Activated CD8-positive, alpha-beta T cell treated with anti-CD3 and anti-CD28 coated beads, Interleukin-2, amount 10 ng/mL, durations not matched to agents 7 days and 5 days (primary cell): ENCODE measurements around the gene NLRP8. TPM values are rescaled to one million over a fixed set of nuclear protein-coding genes. Genes with fewer than 3 reads are reported as not detected.
"Not testable (repeated sequence)": the region's sequence is repeated elsewhere in the genome, so short reads cannot be mapped to it uniquely, and the experiment has no call there.

Experiments used
- ATAC-seq: fragments of 150-1000 bp; cut with Tn5 transposase; one replicate; pipeline ENCODE4 v1.10.0; 2021; ENCODE audit warnings: moderate library complexity
- CTCF ChIA-PET: fragments of 350-600 bp; sonication (Branson Sonifier 250); formaldehyde crosslinking; loops from one replicate; lab custom pipeline; 2021; ENCODE audit warnings: antibody characterized with exemption; lab: Charles Lee
- POLR2A ChIA-PET: fragments of 350-600 bp; sonication (Branson Sonifier 250); formaldehyde crosslinking; loops from one replicate; lab custom pipeline; 2021; ENCODE audit warnings: antibody characterized with exemption; lab: Charles Lee
- DNase-seq: peaks from one replicate; pipeline ENCODE4 v3.0.0-alpha.2; 2020
- H3K27ac Mint-ChIP-seq: one replicate; pipeline ENCODE4 v1.8.0; 2021; ENCODE audit warnings: mild to moderate bottlenecking, mixed read lengths
- H3K27me3 Mint-ChIP-seq: one replicate; pipeline ENCODE4 v1.8.0; 2021; ENCODE audit warnings: low read depth, mixed read lengths
- H3K36me3 Mint-ChIP-seq: one replicate; pipeline ENCODE4 v1.8.0; 2021; ENCODE audit warnings: low read depth, mixed read lengths
- H3K4me1 Mint-ChIP-seq: one replicate; pipeline ENCODE4 v1.8.0; 2021; ENCODE audit warnings: low read depth, mixed read lengths
- H3K4me3 Mint-ChIP-seq: one replicate; pipeline ENCODE4 v1.8.0; 2021; ENCODE audit warnings: mild to moderate bottlenecking, mixed read lengths
- H3K9me3 Mint-ChIP-seq: one replicate; pipeline ENCODE4 v1.8.0; 2022; ENCODE audit warnings: mixed read lengths; ENCODE audit not compliant: insufficient read depth
- total RNA-seq, 2 experiments: library from RNA; stranded (reverse); gene quantifications; one replicate each; pipeline ENCODE4 v1.2.3, GENCODE V29; 2021

The NLRP8 gene
- not detected for total RNA-seq

DNA sequence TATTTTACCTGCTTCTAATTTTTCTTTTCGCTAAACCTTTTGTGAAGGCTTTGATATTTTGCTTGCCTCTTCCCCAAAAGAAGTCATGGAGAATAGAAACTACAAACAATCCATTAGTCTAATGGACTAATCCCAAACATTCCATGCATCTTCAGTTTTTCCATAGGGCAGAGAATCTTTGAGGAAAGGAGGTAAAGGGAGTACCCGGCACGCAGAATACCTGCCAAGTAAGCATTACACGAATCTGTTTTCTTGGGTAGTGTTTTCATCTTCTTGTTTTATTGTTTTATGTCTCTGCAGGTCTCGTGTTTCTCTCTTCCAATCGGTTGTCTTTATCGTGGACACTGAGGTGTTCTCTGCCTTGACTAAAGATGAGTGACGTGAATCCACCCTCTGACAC lies at the start of gene NLRP8:
TSS of gene NLRP8 (plus strand) at position 301 of the 400 bp plus-strand sequence.
- H3K36me3 Mint-ChIP-seq: no peaks in the 10 kb centered on the region
- DNase-seq (no peak), ATAC-seq (no peak)
- ChIA-PET CTCF (no interaction called here), POLR2A (no interaction called here)
- H3K4me1 Mint-ChIP-seq: no peaks in the 10 kb centered on the region
- peaks cover 3% of the 10 kb centered on the region for H3K9me3 Mint-ChIP-seq
- no peak within 1 kb of the TSS for H3K27ac Mint-ChIP-seq
- H3K27me3 Mint-ChIP-seq: no peaks in the 10 kb centered on the region
- H3K4me3 Mint-ChIP-seq: no peak within 1 kb of the TSS

DNA sequence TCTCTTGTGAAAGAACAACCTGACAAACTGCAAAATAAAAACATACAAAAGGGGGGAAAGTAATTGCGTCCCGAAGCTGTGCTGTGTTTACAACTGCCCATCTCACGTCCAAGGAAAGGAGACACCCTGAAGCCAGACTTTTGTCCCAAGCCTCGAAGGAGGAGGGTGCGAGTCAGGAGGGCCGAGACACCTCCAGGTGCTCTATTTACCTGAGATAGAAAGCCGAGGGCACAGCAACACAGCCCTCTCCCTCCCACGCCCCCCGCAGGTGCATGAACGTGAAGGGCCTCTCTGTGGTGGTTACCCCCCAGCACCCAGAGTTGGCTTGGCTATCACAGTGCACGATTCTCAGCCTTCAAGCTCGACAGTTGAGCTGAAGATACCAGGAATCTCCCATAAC lies 48.7 kb upstream of the NLRP8 start:
- ChIA-PET POLR2A (no interaction called here), CTCF (no interaction called here)
- DNase-seq (no peak), ATAC-seq (no peak)
- peaks cover 10% of the 10 kb centered on the region for H3K9me3 Mint-ChIP-seq
- H3K27ac Mint-ChIP-seq: no peak overlapping the region
- no peak overlapping the region for H3K4me3 Mint-ChIP-seq
- H3K4me1 Mint-ChIP-seq: no peaks in the 10 kb centered on the region
- no peaks in the 10 kb centered on the region for H3K36me3 Mint-ChIP-seq
- H3K27me3 Mint-ChIP-seq: no peaks in the 10 kb centered on the region

DNA sequence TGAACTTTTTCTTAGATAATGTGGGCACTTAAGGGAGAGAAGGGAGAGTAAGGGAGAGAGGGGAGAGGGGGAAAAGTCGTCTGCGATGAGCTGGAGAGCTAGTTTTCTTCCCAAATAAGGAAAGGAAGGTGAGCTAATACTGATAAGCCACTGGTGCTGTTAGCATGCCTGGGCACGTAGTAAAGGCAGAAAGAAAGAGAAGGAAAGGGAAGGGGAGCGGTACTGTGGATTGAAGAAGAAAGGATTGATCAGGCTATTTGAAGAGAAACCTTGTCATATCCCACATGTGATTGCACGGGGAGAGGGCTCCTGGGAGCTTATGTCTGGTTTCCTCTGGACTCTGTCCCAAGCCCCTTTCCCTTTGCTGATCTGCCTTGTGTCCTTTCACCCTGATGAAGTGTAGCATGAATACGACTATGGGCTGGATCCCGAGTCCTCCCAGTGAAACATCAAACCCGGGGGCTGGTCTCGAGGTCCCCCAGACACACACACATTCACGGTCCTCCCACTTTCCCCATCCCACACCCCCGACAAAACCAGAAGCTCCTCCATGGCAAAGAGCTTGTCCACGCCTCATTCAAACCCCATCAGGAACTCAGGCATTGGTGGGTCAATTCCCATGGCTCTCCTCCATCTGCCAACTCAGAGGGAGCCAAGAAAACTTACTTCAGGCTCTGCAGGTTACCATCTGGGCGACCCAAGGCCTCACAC lies 46.1 kb upstream of the NLRP8 start:
- ChIA-PET POLR2A (no interaction called here), CTCF (no interaction called here)
- Mint-ChIP-seq H3K4me1 (no peaks in the 10 kb centered on the region), H3K4me3 (no peak overlapping the region), H3K36me3 (no peaks in the 10 kb centered on the region), H3K27me3 (no peaks in the 10 kb centered on the region), H3K9me3 (peaks cover 10% of the 10 kb centered on the region), H3K27ac (no peak overlapping the region)
- DNase-seq (no peak), ATAC-seq (no peak)

DNA sequence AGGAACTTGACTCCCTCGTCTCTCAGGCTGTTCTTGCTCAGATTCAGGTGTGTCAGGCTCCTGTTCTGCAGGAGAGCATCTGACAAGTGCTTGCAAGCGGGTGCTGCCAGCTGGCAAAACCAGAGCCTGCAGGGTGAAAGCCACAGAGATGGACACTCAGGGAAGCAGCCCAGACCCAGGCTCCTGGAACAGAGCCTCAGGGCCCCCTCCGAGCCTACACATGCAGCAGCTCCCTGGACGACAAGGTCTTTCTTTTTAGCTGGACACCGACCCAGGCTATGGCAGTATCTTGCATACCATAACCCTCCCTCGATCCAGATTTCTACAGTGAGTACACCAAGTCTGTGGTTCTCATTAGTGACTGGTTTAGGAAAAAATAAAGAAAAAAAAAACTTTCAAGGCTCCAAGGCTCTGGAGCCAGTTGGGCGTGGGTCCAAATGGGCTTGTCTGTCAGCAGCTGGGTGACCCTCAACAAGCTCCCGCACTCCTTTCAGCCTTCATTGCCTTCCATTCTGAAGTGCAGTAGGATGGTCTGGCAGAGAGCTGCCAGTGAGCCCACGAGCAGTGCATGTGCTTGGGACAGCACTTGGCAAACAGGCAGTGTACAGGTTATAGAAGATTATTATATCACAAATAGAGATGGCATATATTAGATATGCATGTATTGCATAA lies 45.4 kb upstream of the NLRP8 start:
- no peak for DNase-seq
- no peaks in the 10 kb centered on the region for H3K4me1 Mint-ChIP-seq
- H3K27me3 Mint-ChIP-seq: no peaks in the 10 kb centered on the region
- H3K4me3 Mint-ChIP-seq: no peak overlapping the region
- ATAC-seq: no peak
- POLR2A ChIA-PET: no interaction called here
- no peaks in the 10 kb centered on the region for H3K36me3 Mint-ChIP-seq
- H3K9me3 Mint-ChIP-seq: peaks cover 10% of the 10 kb centered on the region
- no peak overlapping the region for H3K27ac Mint-ChIP-seq
- CTCF ChIA-PET: no interaction called here

GRCh38 chr19:55907286-55907685 lies 40.3 kb upstream of the NLRP8 start:
- H3K27me3 Mint-ChIP-seq: no peaks in the 10 kb centered on the region
- ChIA-PET POLR2A (no interaction called here), CTCF (no interaction called here)
- H3K9me3 Mint-ChIP-seq: peaks cover 3% of the 10 kb centered on the region
- no peaks in the 10 kb centered on the region for H3K4me1 Mint-ChIP-seq
- no peaks in the 10 kb centered on the region for H3K36me3 Mint-ChIP-seq
- no peak overlapping the region for H3K4me3 Mint-ChIP-seq
- ATAC-seq (no peak), DNase-seq (no peak)
- H3K27ac Mint-ChIP-seq: no peak overlapping the region

DNA sequence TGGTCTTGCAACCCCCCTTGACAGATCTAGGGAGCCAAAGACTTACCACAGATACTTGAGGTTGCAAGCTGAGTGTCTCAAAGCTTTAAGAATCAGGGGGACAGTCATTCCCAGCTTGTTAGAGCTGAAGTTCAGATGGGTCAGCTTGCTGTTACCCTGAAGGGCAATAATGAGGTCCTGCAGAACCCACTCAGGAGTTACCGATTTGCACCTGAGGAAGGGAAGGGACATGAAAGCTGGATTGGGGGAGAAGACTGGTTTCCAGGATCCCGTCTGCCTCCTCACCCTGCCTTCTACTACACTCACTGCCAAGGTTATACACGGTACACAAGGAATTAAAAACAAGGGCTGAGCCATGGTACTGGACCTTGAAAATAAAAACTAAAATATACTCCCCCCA lies 39.9 kb upstream of the NLRP8 start:
- Mint-ChIP-seq H3K27ac (no peak overlapping the region), H3K4me3 (no peak overlapping the region)

DNA sequence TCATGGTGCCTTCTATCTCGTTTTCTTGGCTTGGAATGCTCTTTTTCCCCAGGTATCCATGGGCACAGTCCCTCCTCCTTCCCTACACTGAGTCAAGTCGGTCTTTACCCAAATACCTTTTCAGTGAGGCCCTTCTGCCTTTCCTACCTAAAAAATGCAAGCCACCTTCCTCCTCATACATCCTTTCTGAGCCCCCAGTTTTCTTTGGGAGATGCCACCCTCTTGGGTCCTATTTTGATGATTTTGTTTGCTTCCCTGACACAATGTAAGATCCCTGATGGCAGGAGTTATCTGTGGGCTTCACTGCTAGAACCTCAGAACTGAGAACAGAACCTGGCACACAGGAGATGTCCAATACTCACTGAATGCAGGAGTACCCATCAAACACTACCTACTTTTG lies 37.8 kb upstream of the NLRP8 start:
- Mint-ChIP-seq H3K4me3 (no peak overlapping the region), H3K4me1 (no peaks in the 10 kb centered on the region), H3K36me3 (no peaks in the 10 kb centered on the region), H3K27ac (no peak overlapping the region), H3K9me3 (no peaks in the 10 kb centered on the region), H3K27me3 (no peaks in the 10 kb centered on the region)
- ATAC-seq: no peak
- ChIA-PET CTCF (no interaction called here), POLR2A (no interaction called here)
- DNase-seq: no peak

More for the DNA sequence above, 39.9 kb upstream of the NLRP8 start:
- no peak for ATAC-seq
- POLR2A ChIA-PET: no interaction called here
- no peak for DNase-seq
- Mint-ChIP-seq H3K27me3 (no peaks in the 10 kb centered on the region), H3K9me3 (peaks cover 3% of the 10 kb centered on the region), H3K36me3 (no peaks in the 10 kb centered on the region), H3K4me1 (no peaks in the 10 kb centered on the region)
- CTCF ChIA-PET: no interaction called here

- Mint-ChIP-seq H3K4me1 (no peaks in the 10 kb centered on the region), H3K4me3 (no peak overlapping the region), H3K27ac (no peak overlapping the region), H3K9me3 (peaks cover 10% of the 10 kb centered on the region), H3K27me3 (no peaks in the 10 kb centered on the region), H3K36me3 (no peaks in the 10 kb centered on the region)
- no peak for ATAC-seq
- ChIA-PET CTCF (no interaction called here), POLR2A (no interaction called here)
- DNase-seq: no peak
Observed at GRCh38 chr19:55912916-55913315, 34.7 kb upstream of the NLRP8 start.

DNA sequence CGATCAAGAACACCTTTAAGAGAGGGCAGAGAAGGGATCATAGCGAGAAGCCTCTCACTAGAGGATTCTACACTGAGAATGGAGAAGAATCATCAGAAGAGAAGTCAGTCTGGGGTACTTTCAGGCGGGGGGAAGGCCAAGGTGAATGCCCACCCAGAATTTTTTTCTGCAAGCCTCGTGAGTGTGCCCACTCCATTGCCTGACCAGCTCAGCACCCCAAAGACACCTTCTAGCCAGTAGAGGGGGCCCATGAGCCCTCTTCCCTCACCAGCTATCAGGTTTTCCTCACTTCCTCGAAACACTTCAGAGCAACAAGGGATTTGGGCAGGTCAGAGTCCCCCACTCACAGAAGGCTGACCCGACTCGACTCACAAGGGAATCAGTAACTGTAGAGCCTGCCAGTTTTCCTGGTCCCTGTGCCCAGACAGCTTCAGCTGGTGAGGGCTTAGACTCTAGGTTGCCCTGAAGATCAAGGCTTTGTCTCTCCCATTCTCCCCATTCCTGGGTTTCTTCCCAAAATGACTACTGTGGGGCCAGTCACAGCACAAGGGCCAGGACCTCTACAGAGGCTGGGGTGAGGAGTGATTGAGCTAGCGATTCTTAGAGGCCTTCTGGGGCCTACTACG lies 33.9 kb upstream of the NLRP8 start:
- H3K27ac Mint-ChIP-seq: no peak overlapping the region
- ChIA-PET CTCF (no interaction called here), POLR2A (no interaction called here)
- H3K36me3 Mint-ChIP-seq: no peaks in the 10 kb centered on the region
- no peak overlapping the region for H3K4me3 Mint-ChIP-seq
- no peak for ATAC-seq
- H3K4me1 Mint-ChIP-seq: no peaks in the 10 kb centered on the region
- DNase-seq: no peak
- no peaks in the 10 kb centered on the region for H3K27me3 Mint-ChIP-seq
- peaks cover 14% of the 10 kb centered on the region for H3K9me3 Mint-ChIP-seq

- Mint-ChIP-seq H3K9me3 (peaks cover 16% of the 10 kb centered on the region), H3K36me3 (no peaks in the 10 kb centered on the region), H3K4me3 (no peak overlapping the region), H3K4me1 (no peaks in the 10 kb centered on the region), H3K27ac (no peak overlapping the region), H3K27me3 (no peaks in the 10 kb centered on the region)
- ATAC-seq (no peak), DNase-seq (no peak)
- POLR2A ChIA-PET: no interaction called here
- CTCF ChIA-PET: no interaction called here
Observed at GRCh38 chr19:55923556-55923955, 24.1 kb upstream of the NLRP8 start.

- Mint-ChIP-seq H3K9me3 (peaks cover 10% of the 10 kb centered on the region), H3K4me1 (no peaks in the 10 kb centered on the region), H3K4me3 (no peak overlapping the region), H3K27ac (no peak overlapping the region), H3K36me3 (no peaks in the 10 kb centered on the region), H3K27me3 (no peaks in the 10 kb centered on the region)
- no peak for DNase-seq
- POLR2A ChIA-PET: no interaction called here
- CTCF ChIA-PET: no interaction called here
- no peak for ATAC-seq
Observed at GRCh38 chr19:55927991-55928390, 19.6 kb upstream of the NLRP8 start.

GRCh38 chr19:55929258-55929657 lies 18.4 kb upstream of the NLRP8 start:
- CTCF ChIA-PET, H3K27me3 Mint-ChIP-seq, H3K9me3 Mint-ChIP-seq, ATAC-seq, H3K4me3 Mint-ChIP-seq, H3K36me3 Mint-ChIP-seq, H3K27ac Mint-ChIP-seq, H3K4me1 Mint-ChIP-seq, POLR2A ChIA-PET, DNase-seq: not testable (repeated sequence)
